Endodermal cell (in vitro differentiated cells): ENCODE measurements around the gene ZNF423. TPM values are rescaled to one million over a fixed set of nuclear protein-coding genes. Genes with fewer than 3 reads are reported as not detected.

ENCODE experiments used
- DNase-seq: peaks from one replicate; pipeline ENCODE4 v3.0.0-alpha.2; 2017
- H3K27ac ChIP-seq: 2 replicates; pipeline ENCODE4 v1.5.1; 2013; ENCODE audit warnings: mild to moderate bottlenecking, low read depth, low read length, moderate library complexity
- H3K27me3 ChIP-seq: 2 replicates; pipeline ENCODE4 v1.6.1; 2013; ENCODE audit warnings: mild to moderate bottlenecking, low read length, moderate library complexity; ENCODE audit not compliant: insufficient read depth, control insufficient read depth, poor library complexity, severe bottlenecking
- H3K36me3 ChIP-seq: 2 replicates; pipeline ENCODE4 v1.7.0; 2013; ENCODE audit warnings: mild to moderate bottlenecking, low read length, moderate library complexity; ENCODE audit not compliant: control insufficient read depth, insufficient read depth
- H3K4me1 ChIP-seq: one replicate; pipeline ENCODE4 v1.7.0; 2013; ENCODE audit warnings: low read length; ENCODE audit not compliant: control insufficient read depth, insufficient read depth
- H3K4me3 ChIP-seq: 2 replicates; pipeline ENCODE4 v1.5.1; 2013; ENCODE audit warnings: mild to moderate bottlenecking, low read length, moderate library complexity
- H3K9ac ChIP-seq: 2 replicates; pipeline ENCODE4 v1.6.1; 2013; ENCODE audit warnings: mild to moderate bottlenecking, low read length, moderate library complexity; ENCODE audit not compliant: poor library complexity, severe bottlenecking; ENCODE audit errors: extremely low read depth
- H3K9me3 ChIP-seq: 2 replicates; pipeline ENCODE4 v1.6.1; 2013; ENCODE audit warnings: mild to moderate bottlenecking, low read length, moderate library complexity; ENCODE audit not compliant: control insufficient read depth
- H3K27ac Mint-ChIP-seq: 2 replicates; pipeline ENCODE4 v1.8.0; 2020; ENCODE audit warnings: mixed read lengths
- H3K27me3 Mint-ChIP-seq: 2 replicates; pipeline ENCODE4 v1.8.0; 2021; ENCODE audit warnings: mild to moderate bottlenecking, mixed read lengths; ENCODE audit not compliant: insufficient read depth
- H3K36me3 Mint-ChIP-seq: 2 replicates; pipeline ENCODE4 v1.8.0; 2020; ENCODE audit warnings: low read depth, mixed read lengths
- H3K4me1 Mint-ChIP-seq: 2 replicates; pipeline ENCODE4 v1.8.0; 2020; ENCODE audit warnings: mixed read lengths
- H3K4me3 Mint-ChIP-seq: 2 replicates; pipeline ENCODE4 v1.8.0; 2020; ENCODE audit warnings: mild to moderate bottlenecking, moderate library complexity, mixed read lengths
- H3K9me3 Mint-ChIP-seq: 2 replicates; pipeline ENCODE4 v1.8.0; 2020; ENCODE audit warnings: mild to moderate bottlenecking, mixed read lengths
- WGBS, 2 experiments: methylation state at CpG; one replicate each; pipeline versions ENCODE4 v1.1.5 to v1.1.7; 2013; ENCODE audit warnings: missing lambda C conversion rate in 2 of 2, mixed read lengths in 1 of 2; ENCODE audit not compliant: insufficient coverage in 1 of 2, insufficient read length in 1 of 2; 5-methylcytosine and 5-hydroxymethylcytosine counted together
- total RNA-seq, 2 donors: library from RNA; stranded (reverse); fragmentation: NEBNext Ultra II Directional in 1 of 2; extraction: Animal tissue kit (Norgen Biotek cat#: 25700) in 1 of 2; gene quantifications; 2 replicates in 1 of 2; 3 replicates in 1 of 2; pipeline ENCODE4 v1.2.1, GENCODE V29; 2021
- TF ChIP-seq, protein P1 (sequence below): fragments of 200-600 bp; sonication (generic); conservative IDR thresholded peaks from 2 replicates; pipeline ENCODE4 v1.5.0; 2021; ENCODE audit warnings: antibody characterized with exemption, mild to moderate bottlenecking

The ZNF423 gene
- total RNA-seq, 2 donors from 2014 or later = 30.3 to 41.9 TPM

DNA sequence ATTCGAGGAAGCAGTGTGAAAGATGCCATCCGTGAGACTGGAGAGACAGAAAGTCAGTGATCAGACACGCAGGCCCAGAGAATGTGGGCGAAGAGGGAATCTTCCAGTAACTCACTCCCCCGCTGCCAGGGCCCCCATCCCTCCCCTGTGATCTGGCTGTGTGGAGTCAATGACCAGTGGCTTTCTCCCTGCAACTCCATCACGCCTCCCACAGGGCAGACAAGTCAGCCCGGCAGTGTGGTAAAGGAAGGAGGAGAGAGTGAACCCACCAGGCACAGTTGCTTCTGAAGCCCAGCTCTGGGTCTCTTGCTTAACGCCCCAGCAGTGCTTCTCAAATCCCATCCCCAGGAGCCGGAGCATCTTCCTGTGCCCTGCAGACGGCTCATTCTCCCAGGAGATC lies 142.1 kb downstream of the ZNF423 start:
- peak; percentile 62 for DNase-seq
- H3K4me3 Mint-ChIP-seq = no peak overlapping the region
- H3K27ac Mint-ChIP-seq = no peak overlapping the region
- no peaks in the 10 kb centered on the region for H3K27me3 Mint-ChIP-seq
- Histone ChIP-seq H3K9ac (no peak overlapping the region), H3K9me3 (no peaks in the 10 kb centered on the region), H3K4me3 (no peak overlapping the region), H3K4me1 (no peaks in the 10 kb centered on the region), H3K27me3 (no peaks in the 10 kb centered on the region), H3K36me3 (no peaks in the 10 kb centered on the region), H3K27ac (peak overlapping the region; percentile 52)
- TF ChIP-seq, protein P1, sequence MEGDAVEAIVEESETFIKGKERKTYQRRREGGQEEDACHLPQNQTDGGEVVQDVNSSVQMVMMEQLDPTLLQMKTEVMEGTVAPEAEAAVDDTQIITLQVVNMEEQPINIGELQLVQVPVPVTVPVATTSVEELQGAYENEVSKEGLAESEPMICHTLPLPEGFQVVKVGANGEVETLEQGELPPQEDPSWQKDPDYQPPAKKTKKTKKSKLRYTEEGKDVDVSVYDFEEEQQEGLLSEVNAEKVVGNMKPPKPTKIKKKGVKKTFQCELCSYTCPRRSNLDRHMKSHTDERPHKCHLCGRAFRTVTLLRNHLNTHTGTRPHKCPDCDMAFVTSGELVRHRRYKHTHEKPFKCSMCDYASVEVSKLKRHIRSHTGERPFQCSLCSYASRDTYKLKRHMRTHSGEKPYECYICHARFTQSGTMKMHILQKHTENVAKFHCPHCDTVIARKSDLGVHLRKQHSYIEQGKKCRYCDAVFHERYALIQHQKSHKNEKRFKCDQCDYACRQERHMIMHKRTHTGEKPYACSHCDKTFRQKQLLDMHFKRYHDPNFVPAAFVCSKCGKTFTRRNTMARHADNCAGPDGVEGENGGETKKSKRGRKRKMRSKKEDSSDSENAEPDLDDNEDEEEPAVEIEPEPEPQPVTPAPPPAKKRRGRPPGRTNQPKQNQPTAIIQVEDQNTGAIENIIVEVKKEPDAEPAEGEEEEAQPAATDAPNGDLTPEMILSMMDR = no peak
- H3K36me3 Mint-ChIP-seq = peaks cover 10% of the 10 kb centered on the region
- WGBS, 2 experiments = 82 to 91% methylated on average over 8 to 10 of the region's 10 CpGs
- peaks cover 2% of the 10 kb centered on the region for H3K4me1 Mint-ChIP-seq
- no peaks in the 10 kb centered on the region for H3K9me3 Mint-ChIP-seq

DNA sequence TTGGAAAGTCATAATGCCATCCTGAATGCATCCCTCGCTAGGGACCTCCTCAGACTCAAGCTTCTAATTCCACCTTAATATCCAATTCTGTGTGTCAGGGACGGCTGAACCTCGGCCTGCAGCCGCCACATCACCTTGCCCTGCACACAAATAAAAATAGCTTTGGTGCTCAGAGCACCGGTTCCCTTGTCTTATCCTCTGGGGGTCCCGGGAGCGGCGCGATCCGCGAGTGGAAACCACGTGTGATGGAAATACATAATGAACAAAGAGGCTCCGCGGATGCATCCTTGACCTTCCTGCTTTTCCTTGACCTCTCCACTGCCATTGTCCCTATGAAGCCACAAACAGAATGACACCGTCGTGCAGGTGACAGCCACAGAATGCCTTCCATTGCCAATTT lies 143.4 kb downstream of the ZNF423 start:
- H3K4me3 ChIP-seq = no peak overlapping the region
- Mint-ChIP-seq H3K4me1 (peaks cover 2% of the 10 kb centered on the region), H3K4me3 (no peak overlapping the region), H3K9me3 (no peaks in the 10 kb centered on the region), H3K27me3 (no peaks in the 10 kb centered on the region), H3K36me3 (peaks cover 4% of the 10 kb centered on the region), H3K27ac (no peak overlapping the region)
- H3K36me3 ChIP-seq = no peaks in the 10 kb centered on the region
- no peaks in the 10 kb centered on the region for H3K4me1 ChIP-seq
- H3K9me3 ChIP-seq = no peaks in the 10 kb centered on the region
- no peak overlapping the region for H3K9ac ChIP-seq
- DNase-seq = no peak
- WGBS, 2 experiments = 95 to 96% methylated on average over 12 to 16 of the region's 16 CpGs
- TF ChIP-seq, protein P1 = no peak
- no peaks in the 10 kb centered on the region for H3K27me3 ChIP-seq
- peak overlapping the region; percentile 57 for H3K27ac ChIP-seq

DNA sequence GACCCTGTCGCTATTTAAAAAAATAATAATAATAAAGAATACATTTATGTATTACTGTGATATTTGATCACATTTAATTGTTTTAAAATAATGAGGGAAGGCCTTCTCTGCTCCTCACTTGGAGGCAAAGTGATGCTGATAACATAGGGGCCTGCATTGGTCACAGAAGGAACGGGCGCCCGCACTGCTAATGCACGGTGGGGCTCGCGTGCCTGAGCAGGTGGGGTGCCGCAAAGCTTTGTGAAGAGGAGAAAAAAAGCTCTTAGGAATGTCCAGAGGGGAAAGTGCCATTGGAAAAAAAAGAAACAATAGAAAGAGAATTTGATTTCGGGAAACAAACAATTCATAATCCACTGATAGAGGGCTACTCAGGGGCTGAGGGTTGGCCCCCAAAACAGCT lies 143.8 kb downstream of the ZNF423 start:
- H3K27me3 Mint-ChIP-seq = no peaks in the 10 kb centered on the region
- Histone ChIP-seq H3K9me3 (no peaks in the 10 kb centered on the region), H3K27ac (no peak overlapping the region), H3K27me3 (no peaks in the 10 kb centered on the region), H3K4me3 (no peak overlapping the region), H3K4me1 (no peaks in the 10 kb centered on the region), H3K9ac (no peak overlapping the region), H3K36me3 (no peaks in the 10 kb centered on the region)
- no peak overlapping the region for H3K27ac Mint-ChIP-seq
- TF ChIP-seq, protein P1 = no peak
- H3K4me1 Mint-ChIP-seq = peaks cover 2% of the 10 kb centered on the region
- H3K36me3 Mint-ChIP-seq = peaks cover 4% of the 10 kb centered on the region
- 93 to 98% methylated on average over 8 of the region's 9 CpGs for WGBS, 2 experiments
- no peaks in the 10 kb centered on the region for H3K9me3 Mint-ChIP-seq
- no peak for DNase-seq
- no peak overlapping the region for H3K4me3 Mint-ChIP-seq
